ENCODE results near the gene PLSCR1. TPM values are rescaled to one million over a fixed set of nuclear protein-coding genes. Genes with fewer than 3 reads are reported as not detected.

The PLSCR1 gene
- polyA plus RNA-seq, 2 of the 4 experiments (the other 2 are of a cell fraction): 37.1 to 54.4 TPM

DNA sequence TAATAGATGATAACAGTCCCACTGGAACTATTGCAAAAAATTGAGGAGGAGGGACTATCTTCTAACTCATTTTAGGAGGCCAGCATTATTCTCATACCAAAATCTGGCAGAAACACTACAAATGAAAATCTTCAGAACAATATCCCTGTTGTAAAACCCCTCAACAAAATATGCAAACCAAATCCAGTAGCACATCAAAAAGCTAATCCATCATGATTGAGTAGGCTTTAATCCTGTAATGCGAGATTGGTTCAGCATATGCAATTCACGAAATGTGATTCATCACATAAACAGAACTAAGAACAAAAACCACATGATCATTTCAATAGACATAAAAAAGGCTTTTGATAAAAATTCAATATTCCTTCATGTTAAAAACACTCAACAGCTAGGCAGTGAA lies 51.2 kb downstream of the PLSCR1 start:
- Histone ChIP-seq H3K27ac (no peak overlapping the region; a peak in 1 of 6 replicates), H3K9me3 (0 out of 3 replicates have a peak, but pooled peaks cover 2% of the 10 kb centered on the region), H3K4me1 (peaks cover 11% of the 10 kb centered on the region; the same call in 1 of the 3 replicates), H3K4me2 (no peak overlapping the region), H3K4me3 (no peak overlapping the region)
- 74% methylated on average over 2 of the region's 2 CpGs for WGBS (ENCODE audit: missing lambda C conversion rate)
- ChIA-PET POLR2A (no interaction called here), CTCF (interaction anchor here (1.1 kb wide), 1 partner anchor 9 kb away, joined by 3 read pairs; no protein-coding TSS in a partner anchor)
- no peak for DNase-seq (ENCODE audit: low read depth in 1 of 2, low spot score in 1 of 2)
- TF ChIP-seq PHF8 (IDR thresholded peaks at IDR 0.05; ENCODE audit: borderline replicate concordance, low read depth) (no peak), PBX3 (IDR thresholded peaks at IDR 0.05) (no peak), KDM1A (IDR thresholded peaks at IDR 0.05; ENCODE audit: low read depth) (no peak), ESRRA (IDR thresholded peaks at IDR 0.05; ENCODE audit: borderline replicate concordance, low read length) (no peak), MYC (IDR thresholded peaks at IDR 0.05; ENCODE audit: borderline replicate concordance, low read length) (no peak), EHF (CRISPR knock-in tag; IDR thresholded peaks at IDR 0.05) (no peak), GATA3 (IDR thresholded peaks at IDR 0.05; ENCODE audit: borderline replicate concordance) (no peak), MAFK (IDR thresholded peaks at IDR 0.05; ENCODE audit: partially characterized antibody) (no peak), TFCP2L1 (CRISPR knock-in tag; IDR thresholded peaks at IDR 0.05) (no peak), JUN (IDR thresholded peaks at IDR 0.05) (no peak), KDM5A (IDR thresholded peaks at IDR 0.05) (no peak), SMC3 (IDR thresholded peaks at IDR 0.05) (no peak), TP53 (CRISPR knock-in tag; IDR thresholded peaks at IDR 0.05) (no peak)
- no peak for ATAC-seq
- FAIRE-seq: no peak

GRCh38 chr3:146491303-146491702 lies 53.1 kb downstream of the PLSCR1 start:
- ATAC-seq (no peak), FAIRE-seq (peak; percentile 32), DNase-seq (ENCODE audit: low read depth in 1 of 2, low spot score in 1 of 2) (no peak)
- POLR2A ChIA-PET: no interaction called here
- no peak overlapping the region for H3K4me2 ChIP-seq
- peaks cover 11% of the 10 kb centered on the region; the same call in 1 of the 3 replicates for H3K4me1 ChIP-seq
- H3K27ac ChIP-seq: no peak overlapping the region
- H3K9me3 ChIP-seq: peaks cover 2% of the 10 kb centered on the region; the same call in 1 of the 3 replicates
- H3K4me3 ChIP-seq: no peak overlapping the region
- TF ChIP-seq FOSB (CRISPR knock-in tag; IDR thresholded peaks at IDR 0.05): no peak
- TF ChIP-seq, protein P1, sequence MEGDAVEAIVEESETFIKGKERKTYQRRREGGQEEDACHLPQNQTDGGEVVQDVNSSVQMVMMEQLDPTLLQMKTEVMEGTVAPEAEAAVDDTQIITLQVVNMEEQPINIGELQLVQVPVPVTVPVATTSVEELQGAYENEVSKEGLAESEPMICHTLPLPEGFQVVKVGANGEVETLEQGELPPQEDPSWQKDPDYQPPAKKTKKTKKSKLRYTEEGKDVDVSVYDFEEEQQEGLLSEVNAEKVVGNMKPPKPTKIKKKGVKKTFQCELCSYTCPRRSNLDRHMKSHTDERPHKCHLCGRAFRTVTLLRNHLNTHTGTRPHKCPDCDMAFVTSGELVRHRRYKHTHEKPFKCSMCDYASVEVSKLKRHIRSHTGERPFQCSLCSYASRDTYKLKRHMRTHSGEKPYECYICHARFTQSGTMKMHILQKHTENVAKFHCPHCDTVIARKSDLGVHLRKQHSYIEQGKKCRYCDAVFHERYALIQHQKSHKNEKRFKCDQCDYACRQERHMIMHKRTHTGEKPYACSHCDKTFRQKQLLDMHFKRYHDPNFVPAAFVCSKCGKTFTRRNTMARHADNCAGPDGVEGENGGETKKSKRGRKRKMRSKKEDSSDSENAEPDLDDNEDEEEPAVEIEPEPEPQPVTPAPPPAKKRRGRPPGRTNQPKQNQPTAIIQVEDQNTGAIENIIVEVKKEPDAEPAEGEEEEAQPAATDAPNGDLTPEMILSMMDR (IDR thresholded peaks at IDR 0.05): no peak
- no peak for TF ChIP-seq PHF8 (IDR thresholded peaks at IDR 0.05; ENCODE audit: borderline replicate concordance, low read depth)
- no peak for TF ChIP-seq RFX5 (IDR thresholded peaks at IDR 0.05)
- TF ChIP-seq RAD21 (conservative IDR thresholded peaks at IDR 0.05 in 1 of 2, IDR thresholded peaks at IDR 0.05 in 1 of 2): no peak
- no peak for TF ChIP-seq CHD2 (IDR thresholded peaks at IDR 0.05; ENCODE audit: low read length, partially characterized antibody)
- no peak for TF ChIP-seq EHMT2 (IDR thresholded peaks at IDR 0.05; ENCODE audit: low read depth)
- TF ChIP-seq EP300 (IDR thresholded peaks at IDR 0.05): no peak
- TF ChIP-seq CEBPB (IDR thresholded peaks at IDR 0.05): 0 out of 4 replicates have a peak, but pooled peaks of 1 of the 2 experiments have one; percentile 15
- TF ChIP-seq KDM1A (IDR thresholded peaks at IDR 0.05; ENCODE audit: low read depth): no peak
- TF ChIP-seq MAZ (IDR thresholded peaks at IDR 0.05; ENCODE audit: borderline replicate concordance, low read depth, low read length): no peak
- peak; percentile 37; the same call in 1 of the 2 replicates for TF ChIP-seq FOSL2 (IDR thresholded peaks at IDR 0.05)
- peak; percentile 55 for TF ChIP-seq FOSL2 (CRISPR knock-in tag; IDR thresholded peaks at IDR 0.05)
- CTCF ChIA-PET: interaction anchor here (1.0 to 1.4 kb wide), 2 partner anchors 23 to 164 kb away, joined by 3 read pairs; no protein-coding TSS in a partner anchor
- WGBS (ENCODE audit: missing lambda C conversion rate): 75% methylated on average over 2 of the region's 2 CpGs

Data from A549 (cell line).